CD14-positive monocyte (primary cell): ENCODE data around the gene TDRD3. TPM values are rescaled to one million over a fixed set of nuclear protein-coding genes. Genes with fewer than 3 reads are reported as not detected.

Experiments
- DNase-seq, 3 donors: peaks; one replicate each; pipeline ENCODE4 v3.0.0-alpha.2; 2011 to 2022
- H2AFZ ChIP-seq: 2 replicates; pipeline ENCODE4 v1.6.0; 2012; ENCODE audit warnings: mild to moderate bottlenecking, low read depth, low read length, inconsistent platforms; ENCODE audit not compliant: insufficient read depth, poor library complexity, severe bottlenecking
- H3K27ac ChIP-seq, 2 donors: 1 replicate in 1 of 2; 2 replicates in 1 of 2; pipeline ENCODE4 v1.5.1; 2012 to 2013; ENCODE audit warnings: low read length in 2 of 2, control low read depth in 1 of 2, inconsistent platforms in 1 of 2, low read depth in 1 of 2, mild to moderate bottlenecking in 1 of 2
- H3K27me3 ChIP-seq, 2 donors: one replicate each; pipeline versions ENCODE4 v1.6.0 to v1.6.1; 2011 to 2013; ENCODE audit warnings: low read length in 2 of 2; ENCODE audit not compliant: control insufficient read depth in 2 of 2, insufficient read depth in 2 of 2
- H3K36me3 ChIP-seq, 2 donors: replicated peaks in 1 of 2; 1 replicate in 1 of 2; 2 replicates in 1 of 2; pipeline versions ENCODE4 v1.5.1 to v1.6.1; 2012 to 2013; ENCODE audit warnings: low read length in 2 of 2, control low read depth in 1 of 2, inconsistent platforms in 1 of 2, mild to moderate bottlenecking in 1 of 2; ENCODE audit not compliant: insufficient read depth in 2 of 2, control insufficient read depth in 1 of 2
- H3K4me1 ChIP-seq, 2 donors: 1 replicate in 1 of 2; 2 replicates in 1 of 2; pipeline versions ENCODE4 v1.5.1 to v1.6.1; 2012 to 2013; ENCODE audit warnings: low read length in 2 of 2, control low read depth in 1 of 2, inconsistent platforms in 1 of 2, mild to moderate bottlenecking in 1 of 2, moderate library complexity in 1 of 2; ENCODE audit not compliant: insufficient read depth in 2 of 2, control insufficient read depth in 1 of 2
- H3K4me2 ChIP-seq: replicated peaks from 2 replicates; pipeline ENCODE3; 2012; ENCODE audit warnings: low read length, moderate library complexity, mild to moderate bottlenecking; ENCODE audit not compliant: poor library complexity, severe bottlenecking; ENCODE audit errors: extremely low read depth
- H3K4me3 ChIP-seq, 3 experiments: fragments of 200-600 bp in 1 of 3; sonication (generic) in 1 of 3; replicated peaks in 1 of 3; 1 replicate in 2 of 3; 2 replicates in 1 of 3; pipeline ENCODE4 v1.5.1; 2011 to 2013; ENCODE audit warnings: low read length in 3 of 3, mild to moderate bottlenecking in 3 of 3, control low read depth in 2 of 3, low read depth in 2 of 3, inconsistent platforms in 1 of 3, moderate library complexity in 1 of 3
- H3K79me2 ChIP-seq: 2 replicates; pipeline ENCODE4 v1.6.0; 2012; ENCODE audit warnings: mild to moderate bottlenecking, control low read depth, inconsistent platforms, low read length, moderate library complexity; ENCODE audit not compliant: insufficient read depth
- H3K9ac ChIP-seq: 2 replicates; pipeline ENCODE4 v1.6.0; 2017; ENCODE audit warnings: low read length, mild to moderate bottlenecking; ENCODE audit not compliant: insufficient read depth, poor library complexity, severe bottlenecking
- H3K9me3 ChIP-seq, 2 donors: replicated peaks in 1 of 2; 1 replicate in 1 of 2; 2 replicates in 1 of 2; pipeline versions ENCODE4 v1.5.1 to v1.6.1; 2012 to 2013; ENCODE audit warnings: low read length in 2 of 2, control low read depth in 1 of 2; ENCODE audit not compliant: control insufficient read depth in 1 of 2, insufficient read depth in 1 of 2
- H4K20me1 ChIP-seq: 2 replicates; pipeline ENCODE4 v1.6.0; 2012; ENCODE audit warnings: mild to moderate bottlenecking, low read length, control low read depth, moderate library complexity; ENCODE audit not compliant: insufficient read depth
- H3K27ac Mint-ChIP-seq, 7 donors: one replicate each; pipeline ENCODE4 v1.8.0; 2020; ENCODE audit warnings: mild to moderate bottlenecking in 7 of 7, mixed read lengths in 7 of 7, moderate library complexity in 6 of 7, inconsistent platforms in 2 of 7
- H3K27me3 Mint-ChIP-seq, 3 donors: one replicate each; pipeline ENCODE4 v1.8.0; 2021 to 2022; ENCODE audit warnings: low read depth in 3 of 3, mild to moderate bottlenecking in 3 of 3, mixed read lengths in 3 of 3, moderate library complexity in 3 of 3, inconsistent platforms in 1 of 3
- H3K36me3 Mint-ChIP-seq, 2 donors: one replicate each; pipeline ENCODE4 v1.8.0; 2020; ENCODE audit warnings: mixed read lengths in 2 of 2, inconsistent platforms in 1 of 2, mild to moderate bottlenecking in 1 of 2
- H3K4me1 Mint-ChIP-seq: one replicate; pipeline ENCODE4 v1.8.0; 2020; ENCODE audit warnings: mild to moderate bottlenecking, mixed read lengths
- H3K4me3 Mint-ChIP-seq, 2 donors: one replicate each; pipeline ENCODE4 v1.8.0; 2020; ENCODE audit warnings: mild to moderate bottlenecking in 2 of 2, mixed read lengths in 2 of 2, moderate library complexity in 1 of 2
- H3K9me3 Mint-ChIP-seq, 7 donors: one replicate each; pipeline ENCODE4 v1.8.0; 2020 to 2022; ENCODE audit warnings: mixed read lengths in 7 of 7, mild to moderate bottlenecking in 6 of 7, moderate library complexity in 6 of 7, inconsistent platforms in 2 of 7
- CTCF ChIP-seq: fragments of 200-600 bp; IDR thresholded peaks from one replicate; pipeline ENCODE4 v1.8.0; 2022; ENCODE audit warnings: antibody characterized with exemption, mild to moderate bottlenecking
- WGBS: methylation state at CpG from one replicate; pipeline ENCODE4 v1.1.5; 2013; ENCODE audit warnings: missing lambda C conversion rate; ENCODE audit not compliant: insufficient coverage; 5-methylcytosine and 5-hydroxymethylcytosine counted together
- intact Hi-C, 2 donors: fragments of 100-400 bp; cut with micrococcal nuclease; formaldehyde crosslinking; loops; one replicate each; pipeline versions ENCODE4 v1.15.0 to v1.15.1; 2023
- polyA plus RNA-seq, 3 donors: library from polyadenylated mRNA; depleted of rRNA in 1 of 3; unstranded in 2 of 3; stranded (reverse) in 1 of 3; fragments of 300-500 nt in 2 of 3; fragments of >200 nt in 1 of 3; fragmentation: Illumina TruSeq in 2 of 3; gene quantifications; 1 replicate in 2 of 3; 2 replicates in 1 of 3; pipeline ENCODE4 v1.2.3, GENCODE V29; 2012 to 2021

TDRD3 gene
- polyA plus RNA-seq, 3 donors: 2.7 to 4.8 (median 4.7) TPM

GRCh38 chr13:60348097-60348496 lies 48.9 kb upstream of the TDRD3 start:
- WGBS: 80% methylated on average over 1 of the region's 3 CpGs
- H3K27me3 Mint-ChIP-seq: peaks cover 2 to 6% (median 2%) of the 10 kb centered on the region in 3 donors

GRCh38 chr13:60351326-60351725 lies 45.7 kb upstream of the TDRD3 start:
- no peak for DNase-seq
- Mint-ChIP-seq H3K27me3 (peaks cover 2 to 3% (median 2%) of the 10 kb centered on the region in 3 donors), H3K27ac (no peak overlapping the region), H3K4me3 (no peak overlapping the region), H3K4me1 (peaks cover under 1% of the 10 kb centered on the region), H3K9me3 (peaks cover 0 to 3% (median 0%) of the 10 kb centered on the region in 7 donors), H3K36me3 (no peaks in the 10 kb centered on the region)
- no peak overlapping the region for H3K4me2 ChIP-seq
- H3K4me3 ChIP-seq: no peak overlapping the region
- H3K36me3 ChIP-seq: no peaks in the 10 kb centered on the region
- intact Hi-C loops: no loop called here
- H3K9ac ChIP-seq: no peak overlapping the region
- H3K27me3 ChIP-seq: no peaks in the 10 kb centered on the region
- no peaks in the 10 kb centered on the region for H4K20me1 ChIP-seq
- WGBS: 83% methylated on average over 2 of the region's 2 CpGs
- H3K9me3 ChIP-seq: no peaks in the 10 kb centered on the region
- H3K4me1 ChIP-seq: no peaks in the 10 kb centered on the region
- no peak overlapping the region for H2AFZ ChIP-seq
- H3K79me2 ChIP-seq: no peaks in the 10 kb centered on the region
- no peak overlapping the region for H3K27ac ChIP-seq
- no peak for TF ChIP-seq CTCF

More at GRCh38 chr13:60348097-60348496, 48.9 kb upstream of the TDRD3 start:
- Mint-ChIP-seq H3K27ac (no peak overlapping the region), H3K4me1 (no peaks in the 10 kb centered on the region), H3K9me3 (peaks cover 0 to 3% (median 0%) of the 10 kb centered on the region in 7 donors), H3K4me3 (no peak overlapping the region), H3K36me3 (no peaks in the 10 kb centered on the region)
- DNase-seq: no peak
- Histone ChIP-seq H3K4me2 (no peak overlapping the region), H4K20me1 (no peaks in the 10 kb centered on the region), H3K4me3 (no peak overlapping the region), H3K27me3 (no peaks in the 10 kb centered on the region), H3K27ac (no peak overlapping the region), H3K36me3 (no peaks in the 10 kb centered on the region), H3K9me3 (no peaks in the 10 kb centered on the region), H3K4me1 (no peaks in the 10 kb centered on the region), H3K79me2 (no peaks in the 10 kb centered on the region), H2AFZ (no peak overlapping the region), H3K9ac (no peak overlapping the region)
- intact Hi-C loops: no loop called here
- TF ChIP-seq CTCF: no peak
